Tracheal epithelial cell (primary cell): ENCODE measurements around the gene POLRMT. TPM values are rescaled to one million over a fixed set of nuclear protein-coding genes. Genes with fewer than 3 reads are reported as not detected.

Experiments
- total RNA-seq: library from RNA; depleted of rRNA; stranded (reverse); fragments of >200 nt; gene quantifications from 2 replicates; pipeline ENCODE4 v1.2.1, GENCODE V29; 2014

POLRMT gene
- total RNA-seq: 34.5 and 37.7 TPM in 2 replicates

GRCh38 chr19:633068-633785, at the start of gene POLRMT:
POLRMT (minus strand) TSS chr19:633537; CDS start chr19:633512, 25 bp downstream.

DNA sequence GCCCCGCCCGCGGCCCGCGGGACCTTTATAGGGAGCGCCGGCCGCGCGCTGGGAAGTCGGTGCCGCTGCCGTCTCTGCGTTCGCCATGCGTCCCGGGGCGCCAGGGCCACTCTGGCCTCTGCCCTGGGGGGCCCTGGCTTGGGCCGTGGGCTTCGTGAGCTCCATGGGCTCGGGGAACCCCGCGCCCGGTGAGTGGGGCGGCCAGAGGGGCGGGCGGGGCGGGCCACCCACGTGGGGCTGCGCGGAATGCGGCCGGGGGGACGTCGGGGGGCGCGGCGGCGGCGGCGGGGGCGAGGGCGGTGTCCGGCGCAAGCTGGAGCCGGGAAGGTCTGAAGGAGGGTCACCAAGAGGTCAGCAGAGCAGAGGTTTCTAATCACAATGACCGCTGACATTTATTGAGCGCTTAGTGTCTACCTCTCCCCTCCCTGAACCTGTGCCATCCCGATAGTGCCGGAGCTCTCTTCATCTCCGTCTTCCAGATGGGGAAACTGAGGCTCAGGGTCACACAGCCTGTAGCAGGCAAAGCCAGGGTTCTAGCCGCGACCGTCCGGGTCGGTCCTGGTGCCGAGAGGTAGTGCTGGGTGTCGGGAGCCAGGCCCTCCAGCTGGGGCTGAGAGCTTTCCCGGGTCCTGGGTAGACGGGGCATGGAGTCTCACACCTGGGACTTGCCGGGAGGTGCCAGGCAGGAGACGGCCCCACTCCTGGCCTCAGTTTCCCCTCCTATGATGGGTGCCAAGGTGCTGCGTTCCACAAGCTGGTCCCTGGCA, 43.2 kb upstream of the POLRMT start, which contains the start of gene FSTL3:
Gene FSTL3, plus strand, starts transcription at position 54 of the 767 bp plus-strand sequence. Its CDS starts 32 bp downstream, at position 86.

DNA sequence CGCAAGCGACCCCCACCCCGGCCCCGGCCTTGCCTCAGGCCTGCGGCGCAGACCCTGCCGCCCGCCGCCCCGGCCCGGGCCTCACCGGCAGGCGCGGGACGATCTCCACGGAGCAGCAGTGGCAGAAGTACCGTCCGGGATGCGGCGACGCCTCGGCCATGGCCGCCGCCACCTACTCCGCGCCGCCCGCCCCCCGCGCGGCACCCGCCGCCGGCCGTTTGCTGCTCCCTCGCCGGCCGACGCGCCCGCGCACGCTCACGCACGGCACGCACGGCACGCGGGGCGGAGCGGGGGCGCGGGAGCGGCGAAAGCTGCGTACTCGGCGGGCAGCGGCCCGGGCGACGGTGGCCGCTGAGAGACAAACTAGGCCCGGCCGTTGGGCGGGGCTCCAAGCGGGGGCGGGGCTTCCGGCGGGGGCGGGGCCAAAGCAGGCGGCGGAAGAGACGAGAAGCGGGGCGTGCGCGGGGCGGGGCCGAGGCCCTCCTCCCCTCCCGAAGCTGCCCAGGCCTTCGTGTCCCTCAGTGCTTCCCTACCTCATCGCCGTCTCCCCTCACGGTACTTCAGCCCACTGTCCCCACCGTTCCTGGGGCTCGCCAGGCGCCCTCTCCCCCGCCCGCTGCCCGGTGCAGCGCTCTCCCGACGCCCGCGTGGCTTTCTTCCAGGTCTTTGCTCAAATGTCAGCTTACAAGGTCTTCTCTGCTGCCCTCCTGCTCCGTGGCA, 29.8 kb upstream of the POLRMT start, which contains the start of gene RNF126:
Gene RNF126, minus strand, starts transcription at position 253 of the 720 bp plus-strand sequence. Its CDS starts 93 bp downstream, at position 160.

GRCh38 chr19:639253-640160, 6.2 kb upstream of the POLRMT start, which contains the start of gene FGF22:
FGF22 (plus strand) TSS chr19:639879; CDS start chr19:639926, 47 bp downstream.

DNA sequence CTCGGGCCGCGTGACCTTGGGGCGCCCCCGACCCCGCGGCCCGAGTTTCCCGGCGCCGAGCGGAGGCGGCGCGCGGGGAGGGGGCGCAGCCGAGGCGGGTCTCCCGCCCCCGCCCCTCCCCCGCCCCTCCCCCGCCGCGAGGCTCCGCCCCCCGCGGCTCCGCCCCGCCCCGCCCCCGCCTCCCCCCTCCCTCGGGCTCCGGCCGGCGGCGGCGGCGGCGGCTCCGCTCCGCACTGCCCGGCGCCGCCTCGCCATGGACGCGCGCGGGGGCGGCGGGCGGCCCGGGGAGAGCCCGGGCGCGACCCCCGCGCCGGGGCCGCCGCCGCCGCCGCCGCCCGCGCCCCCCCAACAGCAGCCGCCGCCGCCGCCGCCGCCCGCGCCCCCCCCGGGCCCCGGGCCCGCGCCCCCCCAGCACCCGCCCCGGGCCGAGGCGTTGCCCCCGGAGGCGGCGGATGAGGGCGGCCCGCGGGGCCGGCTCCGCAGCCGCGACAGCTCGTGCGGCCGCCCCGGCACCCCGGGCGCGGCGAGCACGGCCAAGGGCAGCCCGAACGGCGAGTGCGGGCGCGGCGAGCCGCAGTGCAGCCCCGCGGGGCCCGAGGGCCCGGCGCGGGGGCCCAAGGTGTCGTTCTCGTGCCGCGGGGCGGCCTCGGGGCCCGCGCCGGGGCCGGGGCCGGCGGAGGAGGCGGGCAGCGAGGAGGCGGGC, 43.5 kb downstream of the POLRMT start, which contains the start of gene HCN2:
Gene HCN2, plus strand, starts transcription at position 189 of the 703 bp plus-strand sequence. Its CDS starts 65 bp downstream, at position 254.

GRCh38 chr19:572140-572742, 61.1 kb downstream of the POLRMT start, which contains the start of gene BSG:
BSG (plus strand) TSS chr19:572596; CDS start chr19:572635, 39 bp downstream.

Other genes with a start within 250 kb of the POLRMT start
- 0.48 and 1.7 TPM in 2 replicates for gene C2CD4C, start 224.4 kb downstream of the POLRMT start, total RNA-seq
- gene SHC2, start 172.5 kb downstream of the POLRMT start, total RNA-seq: 0.85 and 2.4 TPM in 2 replicates
- gene MADCAM1, start 137.1 kb downstream of the POLRMT start, total RNA-seq: under 0.01 and 0.43 TPM in 2 replicates
- 19.8 and 40.7 TPM in 2 replicates for gene TPGS1, start 126.0 kb downstream of the POLRMT start, total RNA-seq
- gene CDC34, start 101.8 kb downstream of the POLRMT start, total RNA-seq: 111 and 129 TPM in 2 replicates
- gene GZMM, start 89.5 kb downstream of the POLRMT start, total RNA-seq: not detected in 2 replicates
- gene BSG, start 60.9 kb downstream of the POLRMT start, total RNA-seq: 447 and 481 TPM in 2 replicates
- gene HCN2, start 43.7 kb downstream of the POLRMT start, total RNA-seq: 0.21 and 0.24 TPM in 2 replicates
- gene FGF22, start 6.3 kb upstream of the POLRMT start, total RNA-seq: not detected in 2 replicates
- 50.8 and 79.9 TPM in 2 replicates for gene RNF126, start 29.7 kb upstream of the POLRMT start, total RNA-seq
- gene FSTL3, start 42.9 kb upstream of the POLRMT start, total RNA-seq: 263 and 426 TPM in 2 replicates
- gene PRSS57, start 61.9 kb upstream of the POLRMT start, total RNA-seq: not detected in 2 replicates
- under 0.01 and 1.2 TPM in 2 replicates for gene PALM, start 75.4 kb upstream of the POLRMT start, total RNA-seq
- gene MISP, start 117.6 kb upstream of the POLRMT start, total RNA-seq: 76.4 and 100 TPM in 2 replicates
- 94.7 and 108 TPM in 2 replicates for gene PTBP1, start 163.9 kb upstream of the POLRMT start, total RNA-seq
- 0.48 TPM in 1 of 2 replicates, not detected in the other for gene PLPPR3, start 188.4 kb upstream of the POLRMT start, total RNA-seq
- 0.24 TPM in 1 of 2 replicates, not detected in the other for gene AZU1, start 194.3 kb upstream of the POLRMT start, total RNA-seq
- not detected in 2 replicates for gene PRTN3, start 207.5 kb upstream of the POLRMT start, total RNA-seq
- gene ELANE, start 218.8 kb upstream of the POLRMT start, total RNA-seq: not detected in 2 replicates
- 8.5 and 8.9 TPM in 2 replicates for gene CFD, start 226.1 kb upstream of the POLRMT start, total RNA-seq